ENCODE results near the gene CCDC134. TPM values are rescaled to one million over a fixed set of nuclear protein-coding genes. Genes with fewer than 3 reads are reported as not detected.
A peak's percentile ranks its signal among the peaks of the same experiment; 100 is the strongest.

The CCDC134 gene
- total and polyA plus RNA-seq, 9 of the 15 experiments (the other 6 are each of a cell fraction or from before 2014, with no cell fraction given): 0.56 to 11.9 (median 5.3) TPM

- intact Hi-C loops (cut with micrococcal nuclease) (no loop called here), in situ Hi-C loops (cut with MboI) (no loop called here)
- H3K4me3 ChIP-seq: no peak overlapping the region
- H3K4me1 ChIP-seq (replicated peaks in 1 of 2; ENCODE audit: control insufficient read depth in 2 of 2, insufficient read depth in 2 of 2, low read length in 2 of 2): peaks cover 0 to 6% of the 10 kb centered on the region in 2 experiments; a peak in 2 of 5 replicates
- H3K27ac ChIP-seq (ENCODE audit: extremely low read depth, low read depth, low read length): no peak overlapping the region
- H3K79me2 ChIP-seq (ENCODE audit: control insufficient read depth, insufficient read depth, low read length): no peaks in the 10 kb centered on the region
- no peaks in the 10 kb centered on the region for H3K27me3 ChIP-seq (ENCODE audit: control insufficient read depth in 2 of 2, insufficient read depth in 2 of 2, low read length in 2 of 2)
- H3K36me3 ChIP-seq (ENCODE audit: control insufficient read depth, insufficient read depth, low read length): no peaks in the 10 kb centered on the region
- no peak overlapping the region for H3K9ac ChIP-seq (ENCODE audit: insufficient read depth in 1 of 2, low read depth in 2 of 2, low read length in 2 of 2)
- ATAC-seq: peak; percentile 84
- 27% methylated on average over 9 of the region's 11 CpGs for WGBS (ENCODE audit: insufficient coverage, low coverage, missing lambda C conversion rate)
- H3K9me1 ChIP-seq (ENCODE audit: control insufficient read depth, insufficient read depth, low read length): no peaks in the 10 kb centered on the region
- peak overlapping the region; percentile 25; the same call in 1 of the 2 replicates for H3K4me2 ChIP-seq (ENCODE audit: insufficient read depth, low read length)
- ChIA-PET CTCF (ENCODE audit: low intra/inter-chr PET ratio) (no interaction called here), POLR2A (interaction anchor here (0.6 to 2.2 kb wide), 8 partner anchors 10 to 92 kb away, joined by 3 to 10 read pairs (median 4); partner anchors contain the start of genes CCDC134 and SNU13)
- peak overlapping the region; percentile 87 for H2AFZ ChIP-seq (ENCODE audit: low read depth, low read length)
- no TSS peak for BruUV-seq (replicated peaks)
- FAIRE-seq: peak; percentile 11
- peak; percentile 25 to 59 (median 32) for DNase-seq (ENCODE audit: extremely low read depth in 1 of 4, low spot score in 3 of 4)
- H3K9me3 ChIP-seq (replicated peaks; ENCODE audit: control insufficient read depth, insufficient read depth, low read depth, low read length): no peaks in the 10 kb centered on the region
- H4K20me1 ChIP-seq (replicated peaks; ENCODE audit: control insufficient read depth, insufficient read depth, low read length): no peaks in the 10 kb centered on the region
- no peak for TF ChIP-seq ZNF324 (CRISPR knock-in tag; IDR thresholded peaks at IDR 0.05)
- peak; percentile 14 for TF ChIP-seq MEIS2 (IDR thresholded peaks at IDR 0.05; ENCODE audit: partially characterized antibody)
- TF ChIP-seq ZNF764 (CRISPR knock-in tag; IDR thresholded peaks at IDR 0.05; ENCODE audit: low read depth): no peak
- TF ChIP-seq ZNF165 (CRISPR knock-in tag; IDR thresholded peaks at IDR 0.05; ENCODE audit: borderline replicate concordance): no peak
- TF ChIP-seq CHCHD3 (CRISPR knock-in tag; IDR thresholded peaks at IDR 0.05): no peak
- TF ChIP-seq SAFB (IDR thresholded peaks at IDR 0.05; ENCODE audit: borderline replicate concordance, low read depth, low read length): no peak
- TF ChIP-seq CREB3L1 (IDR thresholded peaks at IDR 0.05; ENCODE audit: borderline replicate concordance, low read depth): 0 out of 2 replicates have a peak, but pooled peaks have one; percentile 31
- TF ChIP-seq MAFF (IDR thresholded peaks at IDR 0.05; ENCODE audit: low read length): no peak
- TF ChIP-seq, protein P1, sequence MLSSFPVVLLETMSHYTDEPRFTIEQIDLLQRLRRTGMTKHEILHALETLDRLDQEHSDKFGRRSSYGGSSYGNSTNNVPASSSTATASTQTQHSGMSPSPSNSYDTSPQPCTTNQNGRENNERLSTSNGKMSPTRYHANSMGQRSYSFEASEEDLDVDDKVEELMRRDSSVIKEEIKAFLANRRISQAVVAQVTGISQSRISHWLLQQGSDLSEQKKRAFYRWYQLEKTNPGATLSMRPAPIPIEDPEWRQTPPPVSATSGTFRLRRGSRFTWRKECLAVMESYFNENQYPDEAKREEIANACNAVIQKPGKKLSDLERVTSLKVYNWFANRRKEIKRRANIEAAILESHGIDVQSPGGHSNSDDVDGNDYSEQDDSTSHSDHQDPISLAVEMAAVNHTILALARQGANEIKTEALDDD (IDR thresholded peaks at IDR 0.05): no peak
- no peak for TF ChIP-seq ZFP30 (CRISPR knock-in tag; IDR thresholded peaks at IDR 0.05; ENCODE audit: borderline replicate concordance)
- TF ChIP-seq SAP30 (IDR thresholded peaks at IDR 0.05; ENCODE audit: borderline replicate concordance, insufficient read depth, low read depth, low read length, poor library complexity, severe bottlenecking): no peak
- no peak for TF ChIP-seq PBX2 (CRISPR knock-in tag; IDR thresholded peaks at IDR 0.05; ENCODE audit: low read depth)
- peak; percentile 48 for TF ChIP-seq PBX2 (tag; conservative IDR thresholded peaks at IDR 0.05; ENCODE audit: low read depth)
- TF ChIP-seq NR2F6 (CRISPR knock-in tag; IDR thresholded peaks at IDR 0.05): no peak
- TF ChIP-seq ELF1 (tag; IDR thresholded peaks at IDR 0.05): 0 out of 2 replicates have a peak, but pooled peaks have one; percentile 39
- TF ChIP-seq EP300 (IDR thresholded peaks at IDR 0.05; ENCODE audit: low read length): no peak
Observed at GRCh38 chr22:41780746-41781505, 19.6 kb upstream of the CCDC134 start.

All from K562 (cell line).